Germinal center (tissue), 1 donor: ENCODE data around the gene PREP.
"Not testable (repeated sequence)": the region's sequence is repeated elsewhere in the genome, so short reads cannot be mapped to it uniquely, and the experiment has no call there.

ENCODE experiments used
- DNase-seq: peaks from one replicate; pipeline ENCODE4 v3.0.0; 2012; ENCODE audit warnings: mixed read lengths, low spot score

Gene PREP

GRCh38 chr6:105402939-105403935, at the start of gene PREP:
PREP (minus strand) TSS chr6:105403082; CDS start chr6:105402891, 191 bp downstream.
- peak; percentile 86 for DNase-seq

DNA sequence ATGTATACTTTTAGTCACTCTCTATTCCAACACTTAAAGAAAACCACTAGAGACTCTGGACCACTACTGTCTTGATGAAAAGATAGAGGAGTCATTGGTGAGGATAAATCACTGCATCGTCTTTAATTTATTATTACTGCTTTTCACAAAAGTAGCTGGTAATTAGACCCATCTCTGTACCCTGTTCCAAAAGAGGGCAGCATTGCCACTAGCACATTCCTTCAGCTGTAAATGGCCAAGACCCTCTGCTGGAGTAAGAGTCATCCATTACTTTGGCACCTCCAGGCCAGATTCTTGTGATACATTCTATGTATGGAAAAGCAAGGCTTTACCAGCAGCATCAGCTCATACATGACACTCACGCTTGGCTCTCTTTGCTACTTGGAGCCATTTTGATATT, 49.5 kb upstream of the PREP start:
- DNase-seq: no peak

DNA sequence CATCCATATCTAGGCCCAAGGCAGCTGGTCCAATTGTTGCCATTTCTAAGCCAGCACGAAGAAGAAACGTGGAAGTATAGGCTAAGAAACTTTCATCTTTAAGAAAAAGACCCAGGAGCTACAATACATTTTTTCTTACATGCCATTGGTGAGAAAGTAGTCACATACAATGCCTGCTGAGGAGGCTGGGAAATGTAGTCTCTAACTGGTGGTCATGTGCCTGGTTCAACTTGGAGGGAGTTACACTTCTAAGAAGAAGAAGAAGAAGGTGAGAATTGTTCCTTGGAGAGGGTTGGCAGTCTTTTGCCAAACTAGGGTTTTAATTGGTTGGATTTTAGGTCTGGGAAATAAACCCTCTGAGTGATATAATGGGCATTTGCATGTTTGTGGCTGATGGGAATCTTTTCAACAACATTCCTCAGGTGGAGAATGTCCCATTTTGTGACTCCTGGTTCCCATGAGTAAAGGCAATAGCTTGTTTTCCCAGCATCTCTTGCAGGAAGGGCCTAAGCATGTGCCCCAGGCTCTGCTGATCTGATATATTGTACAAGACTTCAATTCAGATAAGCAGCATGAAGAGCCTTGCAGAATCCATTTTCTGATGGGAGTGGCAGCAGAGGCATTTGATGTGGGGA, 47.0 kb upstream of the PREP start:
- no peak for DNase-seq

DNA sequence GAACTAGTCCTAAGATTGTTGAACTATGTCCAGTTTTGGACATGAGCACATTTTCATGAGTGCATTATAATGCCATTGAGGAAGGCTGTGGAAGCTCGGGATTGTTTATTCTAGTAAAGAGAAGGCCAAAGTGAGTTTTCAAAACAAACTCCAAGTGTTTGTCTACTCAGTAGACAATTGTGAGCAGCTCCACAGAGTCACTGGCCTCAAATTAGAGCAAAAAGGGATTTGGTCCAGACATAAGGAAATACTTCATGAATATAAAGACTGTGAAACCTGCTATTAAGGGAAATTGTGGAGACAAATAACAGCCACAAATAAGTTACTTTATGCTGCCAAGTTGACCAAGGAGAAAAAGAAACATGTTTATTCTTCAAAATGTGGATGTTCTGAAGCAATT, 42.6 kb upstream of the PREP start:
- DNase-seq: no peak

DNA sequence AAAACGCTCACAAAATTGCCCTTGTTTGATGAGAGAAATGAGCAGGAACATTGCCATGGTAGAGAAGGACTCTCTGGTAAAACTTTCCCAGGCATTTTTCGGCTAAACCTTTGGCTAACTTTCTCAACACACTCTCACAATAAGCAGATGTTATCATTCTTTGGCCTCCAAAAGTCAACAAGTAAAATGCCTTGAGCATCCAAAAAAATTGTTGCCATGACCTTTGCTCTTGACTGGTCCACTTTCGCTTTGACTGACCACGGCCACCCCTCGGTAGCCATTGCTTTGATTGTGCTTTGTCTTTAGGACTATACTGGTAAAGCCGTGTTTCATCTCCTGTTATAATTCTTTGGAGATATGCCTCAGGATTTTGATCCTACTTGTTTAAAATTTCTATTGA, 41.1 kb upstream of the PREP start:
- DNase-seq: no peak

GRCh38 chr6:105442369-105442768, 39.5 kb upstream of the PREP start:
- DNase-seq: no peak

- no peak for DNase-seq
Observed at GRCh38 chr6:105437236-105437635, 34.4 kb upstream of the PREP start.

DNA sequence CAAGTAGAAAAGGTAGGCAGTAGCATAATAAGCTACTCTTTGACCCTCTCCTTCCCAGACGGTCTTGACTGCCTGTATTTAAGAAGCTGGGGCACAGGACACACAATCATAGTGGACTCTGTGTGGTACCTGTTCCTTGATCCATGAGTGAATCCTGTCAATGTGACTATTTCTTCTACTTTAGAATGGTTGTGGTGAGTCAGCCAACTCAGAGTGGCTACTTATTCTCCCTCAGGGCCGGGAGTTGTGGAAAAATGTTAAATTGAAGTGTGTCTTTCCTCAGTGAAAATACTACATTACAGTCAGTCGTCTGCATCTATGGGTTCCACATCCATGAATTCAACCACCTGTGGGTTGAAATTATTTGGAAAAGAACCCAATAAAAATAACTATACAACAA, 30.8 kb upstream of the PREP start:
- no peak for DNase-seq

DNA sequence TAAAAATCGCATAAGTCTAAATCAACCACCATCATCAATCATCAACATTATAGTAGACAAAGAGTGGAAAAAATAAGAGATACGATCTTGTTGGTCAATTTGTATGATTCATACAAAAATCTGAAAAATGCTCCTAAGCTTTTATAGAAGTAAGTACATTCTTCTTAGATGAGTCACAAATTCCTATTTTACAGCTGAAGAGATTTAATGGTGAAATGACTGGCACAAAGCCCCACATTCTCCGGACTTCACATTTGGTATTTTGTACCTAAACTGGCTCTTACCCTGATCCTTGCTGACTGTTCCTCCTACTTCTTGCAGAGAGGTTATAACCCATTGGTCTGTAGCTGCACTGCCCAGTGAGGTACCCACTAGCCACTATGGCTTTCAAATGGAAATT, 29.9 kb upstream of the PREP start:
- no peak for DNase-seq

DNA sequence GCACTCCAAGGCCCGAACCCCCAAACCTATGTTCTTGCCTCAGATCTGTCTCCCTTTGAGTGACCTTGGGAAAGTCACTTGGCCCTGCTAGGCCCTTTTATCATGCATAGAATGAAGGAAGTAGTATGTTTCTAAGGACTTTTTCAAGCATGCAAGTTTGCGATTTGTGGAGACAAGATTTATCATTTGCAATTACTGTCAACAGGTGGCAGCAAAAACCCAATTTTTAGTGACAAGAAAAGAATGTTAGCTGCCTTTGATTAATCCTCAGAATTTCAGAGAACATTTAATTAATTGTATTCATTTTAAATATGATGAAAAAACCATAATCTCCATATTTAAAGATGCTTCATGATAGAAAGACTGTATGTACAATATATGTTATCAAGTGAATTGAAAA, 28.3 kb upstream of the PREP start:
- DNase-seq: peak; percentile 12

DNA sequence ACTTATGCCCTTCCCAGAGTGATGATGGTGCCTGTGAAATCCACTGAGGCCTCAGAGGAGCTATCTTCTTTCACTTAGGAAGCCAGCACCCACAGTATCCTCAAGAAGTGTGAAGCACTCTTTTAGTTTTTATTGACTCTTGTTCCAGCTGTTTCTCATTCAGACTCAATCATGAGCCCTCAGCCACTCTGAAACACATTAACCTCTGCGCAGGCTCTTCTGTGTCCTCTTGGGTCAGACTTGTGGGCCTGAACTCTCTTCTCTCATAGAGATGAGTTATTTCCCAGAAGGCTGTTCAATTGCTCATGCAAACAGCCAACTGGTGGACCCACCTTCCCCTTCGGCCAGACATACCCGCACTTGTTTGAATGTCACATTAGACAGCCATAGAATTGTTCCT, 27.8 kb upstream of the PREP start:
- DNase-seq: no peak

GRCh38 chr6:105429676-105430075, 26.8 kb upstream of the PREP start:
- no peak for DNase-seq

DNA sequence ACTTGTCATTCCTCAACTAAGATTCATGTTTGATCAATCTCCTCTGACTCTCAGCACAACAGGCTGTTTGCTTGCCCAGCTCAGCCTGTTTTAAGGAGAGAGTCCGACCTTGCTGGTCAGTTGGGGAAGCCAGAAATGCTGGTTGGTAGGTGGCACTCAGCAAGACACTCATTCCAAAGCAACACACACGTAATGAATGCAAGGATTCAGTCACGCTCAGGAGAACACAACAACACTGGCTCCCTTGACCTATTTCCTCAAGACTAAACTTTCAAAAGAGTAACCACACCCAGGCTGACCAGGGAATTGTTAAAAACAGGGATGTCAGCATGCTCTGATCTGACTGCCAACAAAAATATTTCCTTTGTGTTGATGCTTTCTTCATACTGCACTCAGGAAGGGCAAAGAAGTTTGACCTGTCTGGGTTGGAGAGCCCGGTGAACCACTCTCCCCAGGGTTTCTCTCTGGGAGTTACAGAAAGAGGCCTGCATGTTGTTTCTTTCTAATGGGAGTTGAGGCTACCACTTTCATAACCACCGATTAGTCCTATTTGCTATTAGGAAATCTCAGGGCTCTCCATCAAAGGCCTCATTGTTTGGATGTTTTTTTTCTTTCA, 25.6 kb upstream of the PREP start:
- DNase-seq: no peak

GRCh38 chr6:105424175-105424783, 21.4 kb upstream of the PREP start:
- DNase-seq: peak; percentile 65

GRCh38 chr6:105416971-105417370, 14.1 kb upstream of the PREP start:
- not testable (repeated sequence) for DNase-seq

- no peak for DNase-seq
Observed at GRCh38 chr6:105409734-105410133, 6.9 kb upstream of the PREP start.

GRCh38 chr6:105402090-105402938, 568 bp downstream of the PREP start:
- DNase-seq: peak; percentile 29

GRCh38 chr6:105401247-105402089, 1.4 kb downstream of the PREP start:
- no peak for DNase-seq

DNA sequence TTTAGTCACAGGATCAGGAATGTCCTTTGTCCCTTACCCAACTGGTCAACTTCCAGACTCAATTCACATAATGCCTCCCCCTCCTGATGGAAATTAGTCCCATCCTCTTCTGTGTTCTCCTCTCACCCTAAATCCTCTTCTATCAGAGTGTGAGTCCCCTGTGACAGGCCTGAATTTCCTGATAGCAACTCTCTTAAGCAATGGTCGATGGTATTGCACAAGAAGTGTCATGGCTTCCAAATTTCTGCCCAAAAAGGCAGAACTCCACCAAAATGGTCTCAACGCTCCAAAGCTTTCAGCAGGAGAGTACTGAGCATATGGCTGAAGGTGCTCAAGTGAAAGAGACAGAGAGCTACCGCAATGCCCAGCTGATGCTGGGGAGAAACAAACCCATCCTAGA, 2.4 kb downstream of the PREP start:
- DNase-seq: no peak

- no peak for DNase-seq
Observed at GRCh38 chr6:105398859-105399258, 4.0 kb downstream of the PREP start.

GRCh38 chr6:105397987-105398386, 4.9 kb downstream of the PREP start:
- no peak for DNase-seq
